Measurements from ENCODE around the gene RNF213.

The RNF213 gene

DNA sequence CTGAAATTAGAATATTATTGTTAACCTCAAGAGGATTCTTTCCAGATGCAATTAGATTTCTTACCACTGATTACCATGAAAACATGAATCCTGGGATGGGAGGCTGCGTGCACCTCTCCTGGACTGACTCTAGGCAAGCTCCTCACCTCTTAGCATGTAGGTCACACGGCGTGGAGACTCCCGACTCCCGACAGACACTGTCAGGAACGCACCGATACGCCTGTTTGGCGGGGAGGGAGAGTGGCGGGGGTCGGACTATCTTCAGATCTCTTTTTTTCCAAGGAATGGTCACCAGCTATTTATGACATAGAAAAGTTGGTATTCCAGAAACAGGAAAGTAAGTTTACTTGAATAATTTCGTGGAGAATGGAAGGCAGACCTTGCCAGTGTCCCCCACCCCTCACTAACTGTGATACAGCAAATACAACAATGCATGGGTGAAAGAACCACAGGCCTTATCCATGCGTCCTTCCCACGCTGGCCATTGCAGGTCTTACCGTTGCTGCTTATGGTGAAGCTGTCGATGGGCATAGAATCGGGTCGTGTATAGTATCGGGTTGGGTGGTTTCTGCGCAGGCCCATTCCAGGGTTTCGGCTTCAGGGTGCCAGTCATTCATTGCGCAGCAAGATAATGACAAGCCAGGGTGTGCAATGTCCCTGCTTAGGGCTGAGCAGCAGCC, 91.7 kb downstream of the RNF213 start:
- no peak for DNase-seq (ENCODE audit: low spot score)

DNA sequence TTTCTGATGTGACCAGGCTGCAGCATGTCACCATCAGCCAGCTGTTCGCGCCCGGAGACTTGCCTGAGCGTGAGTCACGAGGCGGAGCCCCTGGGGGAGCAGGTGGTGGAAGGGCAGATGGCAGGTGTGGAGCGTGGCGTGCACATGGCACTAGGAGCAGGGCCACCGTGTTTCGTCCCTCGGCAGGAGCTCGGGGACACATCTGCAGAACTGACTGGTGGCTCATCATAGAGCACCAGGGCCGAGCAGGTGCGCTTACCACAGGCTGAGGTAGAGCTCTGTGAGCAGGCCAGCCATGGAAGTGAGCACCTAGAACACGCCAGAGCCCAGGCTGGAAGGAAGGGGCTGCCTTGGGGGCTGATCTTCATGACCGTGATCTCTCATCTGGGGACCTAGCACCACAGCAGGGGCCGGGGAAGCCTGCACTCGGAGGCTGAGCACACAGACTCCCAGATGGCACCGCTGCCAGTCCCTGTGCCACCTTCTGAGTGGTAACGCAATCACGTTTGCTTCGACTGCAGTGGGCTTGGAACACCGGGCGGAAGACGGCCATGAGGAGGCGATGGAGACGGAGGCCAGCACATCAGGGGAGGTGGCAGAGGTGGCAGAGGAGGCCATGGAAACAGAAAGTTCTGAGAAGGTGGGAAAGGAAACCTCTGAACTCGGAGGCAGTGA, 92.5 kb downstream of the RNF213 start:
- DNase-seq (ENCODE audit: low spot score), result no peak

DNA sequence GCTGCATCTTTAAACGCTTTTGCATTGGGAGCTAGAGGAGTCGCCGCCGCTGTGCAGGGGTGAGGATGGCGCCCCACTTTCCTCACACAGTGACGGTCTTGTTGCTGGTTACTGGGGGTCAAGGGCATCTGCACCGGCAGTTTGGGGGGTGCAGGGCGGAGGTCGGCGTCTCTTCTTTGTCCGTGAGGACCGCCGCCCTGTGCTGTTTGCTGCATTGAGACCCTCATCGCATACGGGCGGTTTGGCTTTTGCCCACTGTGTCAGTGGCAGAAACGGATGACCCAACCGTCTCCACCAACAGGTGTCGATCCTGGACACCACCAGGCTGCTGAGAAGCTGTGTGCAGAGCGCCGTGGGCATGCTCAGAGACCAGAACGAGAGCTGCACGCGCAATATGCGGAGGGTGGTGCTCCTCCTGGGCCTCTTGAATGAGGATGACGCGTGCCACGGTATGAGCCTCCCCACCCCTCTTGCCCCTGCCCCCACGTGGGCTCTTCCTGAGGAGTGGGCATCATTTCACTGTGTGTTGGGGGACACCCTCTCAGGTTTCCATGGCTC, 93.1 kb downstream of the RNF213 start:
- no peak for DNase-seq (ENCODE audit: low spot score)

DNA sequence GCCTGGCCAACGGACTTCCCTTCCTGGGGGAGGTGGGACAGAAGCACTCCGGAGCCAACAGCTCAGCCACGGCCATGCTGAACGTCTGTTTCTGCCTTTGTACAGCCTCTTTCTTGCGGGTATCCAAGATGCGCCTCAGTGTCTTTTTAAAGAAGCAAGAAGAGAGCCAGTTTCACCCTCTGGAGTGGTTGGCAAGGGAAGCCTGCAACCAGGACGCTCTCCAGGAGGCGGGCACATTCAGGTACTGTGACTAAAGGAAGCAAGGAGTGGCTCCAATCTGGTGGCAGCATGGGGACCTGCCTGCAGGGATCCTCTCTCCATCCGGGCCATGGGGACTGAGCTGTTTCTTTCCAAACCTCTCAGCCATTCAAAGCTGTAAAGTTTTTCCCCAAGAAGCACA, 93.7 kb downstream of the RNF213 start:
- DNase-seq (ENCODE audit: low spot score), result no peak

DNA sequence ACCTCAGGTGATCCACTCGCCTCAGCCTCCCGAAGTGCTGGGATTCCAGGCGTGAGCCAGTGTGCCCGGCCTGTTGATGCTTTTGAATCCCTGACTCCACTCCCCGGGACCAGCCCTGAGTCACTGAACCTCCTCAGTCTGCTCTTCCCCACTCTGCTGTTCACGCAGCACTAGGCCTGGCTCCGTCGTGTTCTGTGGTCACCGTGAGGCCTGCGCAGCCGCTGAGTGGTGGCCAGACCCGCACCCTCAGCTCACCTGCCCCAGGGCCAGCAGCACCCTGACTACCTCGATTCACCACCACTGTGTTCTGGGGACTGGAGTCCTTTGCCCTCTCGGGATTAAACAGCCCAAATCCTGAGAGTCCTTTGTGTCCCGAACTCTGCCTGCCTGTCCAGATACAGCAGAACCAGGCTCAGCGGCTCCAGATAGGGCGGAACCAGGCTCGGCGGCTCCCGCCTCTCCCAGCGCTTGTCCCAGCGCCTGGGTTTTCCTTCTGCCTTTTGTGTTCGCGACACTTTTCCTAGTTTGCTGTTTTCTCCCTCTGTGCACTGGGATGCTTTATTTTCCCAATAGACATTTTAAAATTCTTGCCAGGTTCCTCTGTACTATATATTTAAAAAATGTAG, 95.7 kb downstream of the RNF213 start:
- no peak for DNase-seq (ENCODE audit: low spot score)

DNA sequence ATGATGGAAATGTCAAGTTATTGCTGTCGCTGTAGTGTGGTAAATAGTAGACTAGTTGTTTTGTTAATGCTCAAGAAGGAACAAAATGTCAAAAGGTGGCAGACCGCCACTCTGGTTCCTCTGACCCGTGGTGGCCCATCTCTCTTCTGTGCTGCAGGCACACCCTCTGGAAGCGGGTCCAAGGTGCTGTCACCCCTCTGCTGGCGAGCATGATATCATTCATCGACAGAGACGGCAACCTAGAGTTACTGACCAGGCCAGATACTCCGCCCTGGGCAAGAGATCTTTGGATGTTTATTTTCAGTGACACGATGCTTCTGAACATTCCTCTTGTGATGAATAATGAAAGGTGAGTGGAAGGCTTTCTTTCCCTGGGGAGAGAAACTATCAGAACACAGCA, 97.5 kb downstream of the RNF213 start:
- no peak for DNase-seq (ENCODE audit: low spot score)

DNA sequence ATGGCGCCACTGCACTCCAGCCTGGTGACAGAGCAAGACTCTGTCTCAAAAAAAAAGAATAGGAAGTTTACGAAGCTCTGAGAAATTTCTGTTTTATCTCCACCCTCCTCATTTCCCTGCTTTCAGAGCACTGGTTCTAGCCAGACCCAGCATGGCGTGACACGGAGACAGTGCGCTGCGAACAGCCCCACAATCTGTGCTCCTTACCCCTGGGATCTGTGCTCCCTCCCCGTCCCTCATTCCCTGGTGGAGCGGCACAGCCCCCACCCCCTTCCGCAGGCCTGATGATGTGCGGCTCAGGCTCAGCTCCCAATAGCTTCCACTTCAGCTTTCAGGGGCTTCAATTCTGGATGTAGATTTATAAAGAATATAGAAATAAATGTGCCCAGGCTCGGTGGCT, 98.2 kb downstream of the RNF213 start:
- DNase-seq (ENCODE audit: low spot score), result no peak

DNA sequence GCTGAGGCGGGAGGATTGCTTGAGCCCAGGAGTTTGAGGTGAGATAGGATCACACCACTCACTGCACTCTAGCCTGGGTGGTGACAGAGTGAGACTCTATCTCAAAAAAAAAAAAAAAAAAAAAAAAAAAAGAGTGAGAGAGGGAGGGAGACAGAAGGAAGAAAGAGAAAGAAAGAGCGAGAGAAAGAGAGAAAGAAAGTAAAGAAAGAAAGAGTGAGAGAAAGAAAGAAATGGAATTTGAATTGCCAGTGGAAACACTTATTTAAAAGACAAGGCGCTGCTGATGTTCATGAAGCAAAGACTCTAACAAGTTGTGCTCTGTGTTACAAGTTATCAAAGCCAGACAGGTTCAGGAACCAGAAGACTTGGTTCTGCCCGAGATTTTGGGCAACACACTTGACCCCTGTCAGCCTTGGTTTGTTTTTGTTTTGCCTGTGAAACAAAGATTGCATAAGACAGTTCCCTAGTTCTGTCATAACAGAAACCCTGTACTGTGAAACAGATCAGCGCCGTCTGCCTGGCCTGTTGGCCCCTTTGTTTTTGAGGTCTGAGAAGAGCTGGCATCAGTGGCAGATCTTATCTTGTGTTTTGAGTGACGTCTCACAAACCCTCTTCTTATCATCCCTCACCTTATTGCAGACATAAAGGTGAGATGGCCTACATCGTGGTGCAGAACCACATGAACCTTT, 98.9 kb downstream of the RNF213 start:
- DNase-seq (ENCODE audit: low spot score), result no peak

DNA sequence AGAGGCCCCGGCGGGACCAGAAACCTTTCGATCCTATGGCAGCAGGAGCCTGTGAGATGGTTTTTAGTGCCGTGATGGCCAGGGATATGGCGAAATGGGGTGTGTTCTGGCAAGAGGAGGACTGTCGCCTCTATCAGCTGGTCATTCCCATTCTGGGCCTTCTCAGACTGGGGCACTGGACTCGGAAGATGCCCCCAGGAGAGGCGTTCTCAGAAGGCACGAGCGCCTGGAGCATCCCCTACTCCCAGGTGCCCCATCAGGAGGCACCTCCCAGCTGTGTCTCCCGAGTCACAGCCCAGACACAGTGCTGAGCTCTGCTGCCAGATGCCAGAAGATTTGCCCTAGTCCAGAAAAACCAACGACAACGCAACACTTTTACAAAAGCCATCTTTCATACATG, 99.7 kb downstream of the RNF213 start:
- DNase-seq (ENCODE audit: low spot score), result no peak

DNA sequence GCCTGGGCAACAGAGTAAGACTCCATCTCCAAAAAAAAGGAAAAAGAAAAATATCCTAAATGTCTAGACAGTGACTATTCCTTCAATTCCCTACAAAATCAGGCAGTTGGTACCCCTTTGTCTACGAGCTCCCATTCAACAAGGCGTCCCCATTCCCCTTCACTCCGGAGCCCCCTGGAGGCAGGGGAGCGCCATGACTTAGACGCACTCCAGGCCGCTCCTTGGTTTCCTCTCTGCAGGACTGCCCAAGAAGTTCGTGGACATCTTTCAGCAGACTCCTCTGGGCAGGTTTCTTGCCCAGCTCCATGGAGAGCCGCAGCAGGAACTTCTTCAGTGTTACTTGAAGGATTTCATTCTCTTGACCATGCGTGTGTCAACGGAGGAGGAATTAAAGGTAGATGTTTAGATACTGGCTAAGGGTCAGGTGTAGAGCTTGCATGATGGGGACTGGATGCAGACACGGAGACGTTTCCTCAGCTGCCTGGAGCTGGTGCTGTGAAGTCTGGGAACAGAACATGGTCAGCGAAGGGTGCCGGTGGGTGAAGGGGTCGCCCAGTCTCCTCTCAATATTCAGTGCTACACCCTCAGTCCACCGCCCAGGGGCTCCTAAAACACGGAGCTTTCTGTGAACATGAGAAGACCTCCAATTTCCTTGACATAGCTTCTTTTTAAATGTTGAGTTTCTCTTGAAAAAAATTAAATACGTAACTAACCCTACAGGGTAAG, 101.0 kb downstream of the RNF213 start:
- no peak for DNase-seq (ENCODE audit: low spot score)

DNA sequence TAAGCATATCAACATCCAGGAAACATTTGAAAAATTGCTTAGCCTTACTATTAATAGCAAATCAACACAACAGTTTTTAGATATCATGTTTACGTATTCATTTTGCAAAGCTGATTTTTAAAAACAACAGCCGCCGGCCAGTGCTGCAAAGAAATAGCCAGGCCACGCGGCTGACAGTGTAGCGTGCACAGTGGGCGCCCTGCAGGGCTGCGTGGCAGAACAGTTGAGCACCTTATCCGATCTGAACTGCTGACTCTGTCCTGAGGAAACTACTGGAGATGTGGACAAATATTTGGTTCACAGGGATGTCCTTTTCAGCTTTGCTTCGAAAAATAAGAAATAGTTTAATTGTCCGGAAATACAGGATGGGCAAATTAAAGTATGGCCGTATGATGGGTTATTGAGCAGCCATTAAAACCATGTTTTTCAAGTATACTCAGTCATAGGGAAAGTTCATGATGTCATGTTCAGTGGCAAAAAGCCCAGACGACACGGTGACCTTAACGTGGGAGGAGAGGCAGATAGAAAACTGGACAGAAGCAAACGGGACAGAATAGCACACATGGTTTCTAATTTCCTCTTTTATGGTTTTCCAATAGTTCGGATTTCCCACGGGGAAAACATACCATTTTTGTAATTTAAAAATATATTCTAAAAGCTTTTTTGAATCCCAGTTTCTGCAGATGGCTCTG, 101.9 kb downstream of the RNF213 start:
- DNase-seq (ENCODE audit: low spot score), result no peak

DNA sequence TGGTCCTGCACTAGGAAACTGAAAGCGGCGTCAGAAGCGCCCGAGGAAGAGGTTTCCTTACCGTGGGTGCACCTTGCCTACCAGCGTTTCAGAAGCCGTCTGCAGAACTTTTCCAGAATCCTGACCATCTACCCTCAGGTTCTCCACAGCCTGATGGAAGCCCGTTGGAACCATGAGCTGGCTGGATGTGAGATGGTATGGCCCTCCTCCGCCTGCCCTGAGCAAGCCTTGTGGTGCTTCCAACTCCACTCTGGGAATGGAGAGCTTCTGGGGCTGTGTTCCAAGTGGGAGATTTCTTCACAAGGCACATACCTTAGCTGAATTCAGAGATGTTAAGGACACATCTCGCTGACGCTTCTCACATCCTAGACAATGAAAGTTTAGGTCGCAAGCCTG, 102.5 kb downstream of the RNF213 start:
- no peak for DNase-seq (ENCODE audit: low spot score)

DNA sequence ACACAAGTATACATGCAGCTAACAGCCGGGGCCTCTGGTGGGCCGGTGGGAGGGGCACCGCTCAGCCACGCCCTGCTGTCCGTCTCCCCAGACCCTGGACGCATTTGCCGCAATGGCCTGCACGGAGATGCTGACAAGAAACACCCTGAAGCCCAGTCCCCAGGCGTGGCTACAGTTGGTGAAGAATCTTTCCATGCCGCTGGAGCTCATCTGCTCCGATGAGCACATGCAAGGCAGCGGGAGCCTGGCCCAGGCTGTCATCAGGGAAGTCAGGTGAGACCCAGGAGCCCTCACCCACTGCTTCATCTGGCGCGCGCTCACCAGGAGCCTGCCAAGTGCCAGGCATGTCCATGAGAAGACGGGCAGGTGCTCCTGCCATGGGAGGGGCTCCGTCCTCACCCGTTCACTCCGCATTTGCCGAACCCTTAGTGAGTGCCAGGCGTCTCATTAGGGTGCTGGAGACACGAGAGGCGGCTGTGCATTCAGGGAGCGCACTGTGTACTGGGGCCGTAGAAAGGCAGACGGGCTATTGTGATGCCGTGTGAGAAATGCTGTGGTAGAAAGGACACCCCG, 103.0 kb downstream of the RNF213 start:
- DNase-seq (ENCODE audit: low spot score), result no peak

DNA sequence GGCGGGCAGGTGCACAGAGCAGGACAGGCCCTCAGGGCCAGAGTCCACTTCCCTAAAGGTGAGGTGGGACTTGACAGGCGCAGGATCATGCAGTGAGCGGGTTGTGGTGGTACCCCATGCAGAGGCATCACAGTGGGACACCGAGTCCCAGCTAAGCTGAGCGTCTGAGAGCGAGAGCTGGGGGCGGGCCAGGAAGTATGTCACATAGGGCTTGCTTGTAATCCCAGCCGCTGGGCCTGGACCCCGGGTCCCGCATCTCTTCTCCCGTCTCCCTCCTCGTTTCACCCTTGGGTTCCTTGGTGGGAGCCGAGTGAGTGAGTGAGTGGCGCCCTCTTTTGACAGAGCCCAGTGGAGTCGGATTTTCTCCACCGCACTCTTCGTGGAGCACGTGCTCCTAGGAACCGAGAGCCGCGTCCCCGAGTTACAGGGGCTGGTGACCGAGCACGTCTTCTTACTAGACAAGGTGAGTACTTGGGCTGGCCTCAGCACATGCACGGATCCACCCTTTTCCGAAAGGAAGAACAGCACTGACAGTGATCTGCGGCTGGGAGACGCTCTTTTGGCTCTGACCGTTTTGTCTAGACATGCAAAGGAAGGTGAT, 103.5 kb downstream of the RNF213 start:
- DNase-seq (ENCODE audit: low spot score), result no peak

DNA sequence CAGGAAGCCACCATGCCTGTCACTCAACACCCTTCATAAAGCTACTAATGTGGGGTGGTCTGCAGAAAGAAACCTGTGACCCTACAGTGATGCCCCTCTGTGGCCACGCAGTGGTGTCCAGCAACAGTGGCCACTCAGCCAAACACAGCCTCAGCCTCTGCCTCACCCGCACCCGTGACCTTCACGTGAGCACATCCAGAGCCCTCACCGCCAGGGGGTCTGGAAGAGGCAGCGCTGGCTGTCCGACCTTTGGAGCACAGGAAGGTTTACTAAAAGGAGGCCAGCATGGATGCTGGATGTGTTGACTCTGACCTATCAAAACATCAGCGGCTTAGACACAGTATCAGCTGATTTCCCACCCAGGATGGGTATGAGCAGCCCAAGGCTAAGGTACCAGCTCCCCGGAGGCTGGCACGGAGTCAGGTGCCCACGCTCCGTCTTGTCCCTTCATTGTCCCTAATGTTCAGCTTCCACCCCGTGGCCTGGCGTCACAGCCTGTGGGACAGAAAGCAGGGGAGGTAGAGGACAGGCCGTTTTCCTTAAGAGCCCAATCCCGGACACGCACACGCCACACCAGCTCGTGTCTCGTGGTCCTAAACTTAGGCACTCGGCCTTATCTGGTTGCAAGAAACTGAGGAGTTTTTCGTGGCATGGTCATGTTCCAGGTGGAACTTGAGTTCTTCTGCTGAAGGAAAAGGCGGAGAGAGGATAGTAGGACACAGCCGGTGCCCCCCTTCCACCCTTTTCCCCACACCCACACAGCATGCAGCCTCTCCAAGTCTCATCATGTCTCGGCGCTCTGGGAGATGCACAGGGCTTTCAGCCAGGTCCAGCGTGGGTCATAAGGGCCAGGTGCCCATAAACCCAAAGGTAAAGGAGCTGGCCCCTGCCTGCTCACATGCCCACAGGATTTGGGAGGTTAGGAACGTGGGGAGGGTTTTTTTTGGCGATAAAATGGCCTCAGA, 104.6 kb downstream of the RNF213 start:
- no peak for DNase-seq (ENCODE audit: low spot score)

DNA sequence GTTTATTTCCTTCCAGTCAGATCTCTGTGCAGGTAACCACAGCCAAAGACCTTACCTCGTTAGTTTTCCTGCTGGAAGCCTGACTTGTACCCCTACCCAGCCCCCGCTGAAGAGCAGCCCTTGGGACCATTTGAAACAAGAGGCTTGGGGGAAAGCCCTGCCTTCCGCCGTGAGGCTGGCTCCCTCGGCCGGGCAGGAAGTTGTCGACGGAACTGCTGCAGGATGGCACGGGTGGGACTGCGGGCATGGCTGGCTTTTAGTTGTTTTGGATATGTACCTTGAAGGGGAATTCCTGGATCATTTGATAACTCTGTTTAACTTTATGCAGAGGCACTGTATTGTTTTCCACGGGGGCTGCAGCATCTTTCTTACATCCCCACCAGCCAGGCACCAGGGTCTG, 105.3 kb downstream of the RNF213 start:
- no peak for DNase-seq (ENCODE audit: low spot score)

DNA sequence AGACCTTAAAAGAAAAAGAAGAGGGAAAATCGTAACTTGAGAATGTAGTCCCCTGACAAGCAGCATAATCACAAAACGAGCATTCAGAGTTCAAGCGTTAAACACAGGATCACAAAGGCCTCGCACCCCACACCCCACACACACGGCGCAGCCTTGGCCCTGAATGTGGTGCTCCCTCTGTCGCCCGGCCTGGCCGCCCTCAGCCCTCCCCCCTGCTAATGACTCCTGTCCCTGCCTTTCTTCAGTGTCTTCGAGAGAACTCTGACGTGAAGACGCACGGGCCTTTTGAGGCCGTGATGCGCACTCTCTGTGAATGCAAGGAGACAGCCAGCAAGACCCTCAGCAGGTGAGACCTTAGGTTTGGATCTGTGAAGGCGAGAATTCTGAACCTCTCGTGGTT, 106.9 kb downstream of the RNF213 start:
- no peak for DNase-seq (ENCODE audit: low spot score)

DNA sequence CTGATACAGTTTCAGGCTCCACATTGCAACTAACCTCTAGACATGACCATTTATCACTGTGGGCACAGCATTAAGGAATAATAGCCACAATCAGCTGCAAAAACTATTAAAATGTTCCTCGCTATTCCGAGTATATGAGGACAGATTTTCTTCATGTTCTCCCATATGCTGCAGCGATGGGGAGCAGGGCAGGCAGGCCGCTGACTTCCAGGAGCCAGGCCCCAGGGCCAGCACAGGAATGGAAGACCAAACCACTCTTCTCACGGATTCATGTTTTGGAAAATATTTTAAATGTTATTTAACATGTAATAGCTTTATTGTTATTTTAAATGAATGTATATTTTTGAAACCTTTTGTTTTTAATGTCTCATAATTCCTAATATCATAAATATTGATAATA, 110.5 kb downstream of the RNF213 start:
- DNase-seq (ENCODE audit: low spot score), result no peak

DNA sequence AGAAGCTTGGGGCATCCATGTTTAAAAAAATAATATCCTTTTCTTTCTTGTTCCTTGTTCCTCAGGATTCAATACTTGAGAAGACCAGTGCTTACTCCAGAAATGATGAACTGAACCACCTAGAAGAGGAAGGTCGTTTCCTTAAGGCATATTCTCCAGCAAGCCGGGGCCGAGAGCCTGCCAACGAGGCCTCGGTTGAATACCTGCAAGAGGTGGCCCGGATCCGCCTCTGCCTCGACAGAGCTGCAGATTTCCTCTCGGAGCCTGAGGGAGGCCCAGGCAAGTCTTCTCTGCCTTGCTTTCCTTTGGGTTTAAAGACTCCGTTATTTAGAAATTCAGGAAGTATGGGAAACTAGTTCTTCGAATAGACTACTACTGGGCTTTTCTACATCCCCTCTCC, 111.8 kb downstream of the RNF213 start:
- no peak for DNase-seq (ENCODE audit: low spot score)

Data from putamen (tissue), 1 donor.